Measurements from ENCODE around the gene RAB19.

Gene RAB19

DNA sequence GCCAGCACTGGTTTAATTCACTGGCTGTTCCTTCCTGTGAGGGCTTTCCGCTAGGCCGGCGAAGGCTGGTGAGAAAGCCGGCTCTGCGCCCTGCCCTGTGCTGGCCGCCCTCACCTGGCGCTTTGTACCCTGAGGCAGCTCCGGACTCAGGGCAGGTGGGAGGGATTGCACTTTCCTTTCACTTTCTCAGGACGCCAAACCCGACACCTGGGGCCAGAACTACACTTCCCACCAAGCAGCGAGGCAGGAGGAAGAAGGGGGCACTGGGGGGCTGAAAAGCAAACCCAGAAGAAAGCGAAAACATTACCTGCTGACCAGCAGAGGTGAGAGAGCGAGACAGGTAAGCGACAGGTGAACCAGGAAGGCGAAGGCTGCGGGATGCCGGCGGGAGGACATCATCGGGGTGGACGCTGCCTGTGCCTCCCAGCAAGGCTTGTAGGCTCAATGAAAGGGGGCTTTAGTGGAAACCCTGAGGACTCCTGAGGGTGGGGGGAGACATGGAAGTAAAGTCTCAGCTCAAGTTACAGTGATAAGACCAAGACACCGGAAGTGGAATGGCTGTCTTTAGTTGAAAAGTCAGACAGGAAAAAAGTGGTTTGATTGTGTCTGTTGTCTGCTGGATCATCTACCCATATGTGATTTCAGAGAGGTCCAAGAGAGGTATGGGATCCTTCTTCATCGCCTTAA is at the start of gene RAB19:
Gene RAB19 (plus strand): TSS at position 181 of the 687 bp plus-strand sequence. CDS start 3,589 bp downstream, outside the sequence.
- DNase-seq (ENCODE audit: low spot score in 2 of 2) (peak; percentile 9 to 60), ATAC-seq (peak; percentile 77)
- H3K9me3 Mint-ChIP-seq = no peaks in the 10 kb centered on the region
- peaks cover 27% of the 10 kb centered on the region for H3K4me1 Mint-ChIP-seq
- H3K36me3 Mint-ChIP-seq = peaks cover 11% of the 10 kb centered on the region
- H3K27ac Mint-ChIP-seq = peak within 1 kb of the TSS; percentile 97
- peak within 1 kb of the TSS; percentile 88 for H3K4me3 Mint-ChIP-seq

DNA sequence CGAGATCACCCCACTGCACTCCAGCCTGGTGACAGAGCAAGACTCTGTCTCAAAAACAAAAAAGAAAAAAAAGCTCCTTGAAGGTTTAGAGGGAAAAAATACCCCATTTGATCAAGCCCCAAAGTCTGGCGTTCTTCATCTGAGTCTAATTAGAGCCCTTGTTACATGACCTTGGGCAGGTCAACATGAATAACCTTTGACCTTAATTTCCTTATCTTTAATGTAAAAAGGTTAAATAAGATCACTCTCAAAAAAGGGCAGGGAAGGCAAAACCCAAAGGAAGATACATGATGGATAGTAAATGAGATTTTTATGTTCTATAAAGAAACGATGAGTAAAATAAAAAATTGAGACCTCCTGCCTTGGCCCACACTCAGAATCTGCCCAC is 45.8 kb upstream of the RAB19 start:
- Mint-ChIP-seq H3K27ac (peak overlapping the region; percentile 96), H3K4me3 (peak overlapping the region; percentile 75)

DNA sequence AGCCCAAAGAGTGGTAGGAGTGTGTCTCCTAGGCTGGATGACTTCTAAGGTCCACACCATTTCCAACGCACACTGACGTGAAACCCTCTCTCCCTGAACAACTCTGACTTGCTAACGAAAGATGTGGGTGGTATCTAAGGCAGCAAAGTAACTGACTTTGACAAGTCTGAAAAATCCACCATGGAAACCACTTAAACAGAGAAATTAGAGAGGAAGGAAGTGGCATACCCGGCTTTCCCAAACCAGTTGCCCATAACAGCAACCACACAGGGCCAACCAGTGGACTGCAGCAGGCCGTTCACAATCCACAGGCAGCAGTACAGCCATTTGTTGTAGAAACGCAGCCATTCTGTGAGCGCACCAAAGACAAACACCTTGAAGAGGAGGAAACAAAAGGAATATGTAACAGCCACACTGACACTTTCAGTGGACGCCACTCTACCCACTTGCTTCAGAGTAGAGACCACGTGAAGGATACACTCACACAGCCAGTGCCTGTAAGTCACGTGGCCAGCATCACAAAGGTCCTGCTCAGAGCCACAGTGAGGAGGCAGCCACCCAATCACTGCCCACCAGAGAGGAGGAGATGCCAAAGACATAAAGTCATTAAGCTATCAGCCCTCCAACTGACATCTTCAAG is 45.3 kb upstream of the RAB19 start:
- ATAC-seq (peak; percentile 88), DNase-seq (ENCODE audit: low spot score in 2 of 2) (peak; percentile 30 to 67)
- Mint-ChIP-seq H3K4me3 (peak overlapping the region; percentile 75), H3K36me3 (peaks cover 78% of the 10 kb centered on the region), H3K4me1 (peaks cover 34% of the 10 kb centered on the region), H3K9me3 (no peaks in the 10 kb centered on the region), H3K27ac (peak overlapping the region; percentile 96)

More for the DNA sequence above, 45.8 kb upstream of the RAB19 start:
- H3K9me3 Mint-ChIP-seq = no peaks in the 10 kb centered on the region
- peaks cover 34% of the 10 kb centered on the region for H3K4me1 Mint-ChIP-seq
- DNase-seq (ENCODE audit: low spot score in 2 of 2) (no peak), ATAC-seq (no peak)
- peaks cover 82% of the 10 kb centered on the region for H3K36me3 Mint-ChIP-seq

GRCh38 chr7:140360697-140361229 is 43.1 kb upstream of the RAB19 start:
- peak; percentile 44 for ATAC-seq

GRCh38 chr7:140364819-140365218 is 39.0 kb upstream of the RAB19 start:
- Mint-ChIP-seq H3K27ac (no peak overlapping the region), H3K36me3 (peaks cover 78% of the 10 kb centered on the region), H3K4me3 (no peak overlapping the region), H3K4me1 (peaks cover 14% of the 10 kb centered on the region), H3K9me3 (no peaks in the 10 kb centered on the region)
- ATAC-seq (no peak), DNase-seq (ENCODE audit: low spot score in 2 of 2) (no peak)

More at GRCh38 chr7:140360697-140361229, 43.1 kb upstream of the RAB19 start:
- H3K36me3 Mint-ChIP-seq = peaks cover 78% of the 10 kb centered on the region
- no peak for DNase-seq (ENCODE audit: low spot score in 2 of 2)
- peak overlapping the region; percentile 96 for H3K27ac Mint-ChIP-seq
- H3K9me3 Mint-ChIP-seq = no peaks in the 10 kb centered on the region
- H3K4me3 Mint-ChIP-seq = peak overlapping the region; percentile 21
- H3K4me1 Mint-ChIP-seq = peaks cover 34% of the 10 kb centered on the region

DNA sequence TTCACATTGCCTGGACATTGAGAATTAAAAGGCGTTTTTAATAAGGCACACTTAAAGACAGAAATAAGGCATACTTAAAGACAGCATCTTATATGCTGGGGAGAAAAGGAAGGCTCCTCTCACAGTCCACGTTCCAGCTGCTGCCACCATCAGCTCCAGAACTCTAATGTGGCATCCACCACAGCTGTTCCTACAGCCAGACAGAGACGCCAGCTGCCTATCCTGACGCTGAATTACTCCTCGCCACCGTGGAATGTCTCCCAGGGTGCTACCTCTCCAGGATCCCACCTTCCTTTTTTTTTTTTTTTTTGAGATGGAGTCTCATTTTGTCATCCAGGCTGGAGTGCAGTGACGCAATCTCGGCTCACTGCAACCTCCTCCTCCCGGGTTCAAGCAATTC is 36.3 kb upstream of the RAB19 start:
- DNase-seq (ENCODE audit: low spot score in 2 of 2) (no peak), ATAC-seq (no peak)
- Mint-ChIP-seq H3K4me1 (no peaks in the 10 kb centered on the region), H3K36me3 (peaks cover 81% of the 10 kb centered on the region), H3K9me3 (no peaks in the 10 kb centered on the region), H3K27ac (no peak overlapping the region), H3K4me3 (no peak overlapping the region)

GRCh38 chr7:140369294-140369693 is 34.6 kb upstream of the RAB19 start:
- H3K4me1 Mint-ChIP-seq = no peaks in the 10 kb centered on the region
- peaks cover 90% of the 10 kb centered on the region for H3K36me3 Mint-ChIP-seq
- DNase-seq (ENCODE audit: low spot score in 2 of 2) = no peak
- H3K4me3 Mint-ChIP-seq = no peak overlapping the region
- no peaks in the 10 kb centered on the region for H3K9me3 Mint-ChIP-seq
- no peak overlapping the region for H3K27ac Mint-ChIP-seq
- ATAC-seq = no peak

DNA sequence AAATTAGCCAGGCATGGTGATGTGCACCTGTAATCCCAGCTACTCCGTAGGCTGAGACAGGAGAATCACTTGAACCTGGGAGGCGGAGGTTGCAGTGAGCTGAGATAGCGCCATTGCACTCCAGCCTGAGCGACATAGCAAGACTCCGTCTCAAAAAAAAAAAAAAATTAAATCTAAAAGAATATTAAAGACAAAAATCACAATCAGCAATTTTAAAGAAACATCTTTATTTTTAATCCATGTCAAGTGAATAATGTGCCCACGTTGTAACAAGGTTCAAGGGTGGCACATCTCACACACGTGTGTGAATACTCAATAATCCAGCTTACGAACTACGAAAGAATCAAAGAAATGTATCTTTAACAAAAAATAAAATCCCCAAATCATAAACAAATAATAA is 28.5 kb upstream of the RAB19 start:
- H3K36me3 Mint-ChIP-seq = peaks cover 92% of the 10 kb centered on the region
- H3K9me3 Mint-ChIP-seq = no peaks in the 10 kb centered on the region
- ATAC-seq (no peak), DNase-seq (ENCODE audit: low spot score in 2 of 2) (no peak)
- H3K4me3 Mint-ChIP-seq = peak overlapping the region; percentile 66
- peak overlapping the region; percentile 98 for H3K27ac Mint-ChIP-seq
- peaks cover 18% of the 10 kb centered on the region for H3K4me1 Mint-ChIP-seq

DNA sequence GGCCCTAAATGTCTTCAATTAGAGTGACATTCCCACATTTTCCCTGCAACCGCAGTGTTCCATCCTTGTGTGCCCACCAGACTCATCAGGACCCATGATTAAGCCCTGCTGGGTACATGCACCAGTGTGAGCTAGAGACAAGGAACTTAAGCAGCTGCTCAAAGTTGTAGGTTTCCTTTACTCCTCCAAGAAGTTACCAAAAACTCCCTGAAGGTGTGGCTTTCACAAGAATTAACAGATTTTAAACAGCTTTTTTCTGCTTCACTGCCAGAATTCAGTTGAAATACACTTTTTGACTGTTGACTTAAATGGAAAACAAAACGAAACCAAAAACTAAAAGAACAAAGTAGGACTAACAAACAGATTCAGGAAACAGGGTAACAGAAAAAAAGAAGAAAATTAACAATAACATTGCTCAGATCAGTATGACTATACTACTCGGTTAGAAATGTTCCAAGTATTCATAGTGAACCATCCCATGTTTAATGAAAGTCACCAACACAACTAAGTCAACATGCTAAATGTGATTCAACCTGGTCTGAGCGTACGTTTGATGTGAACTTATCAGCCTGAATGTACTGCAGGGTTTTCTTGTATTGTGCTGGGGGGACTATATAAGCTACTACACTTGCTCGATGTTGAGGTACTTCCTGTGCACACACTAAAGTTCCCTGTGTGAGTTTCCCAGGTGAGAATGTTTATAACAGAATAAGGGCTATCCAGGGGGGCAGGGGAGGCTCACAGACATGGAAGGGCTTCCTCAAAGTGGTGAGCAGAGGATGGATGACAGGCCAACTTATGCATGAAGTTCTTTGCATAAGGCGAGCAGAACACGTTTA is 27.7 kb upstream of the RAB19 start:
- peak overlapping the region; percentile 98 for H3K27ac Mint-ChIP-seq
- H3K9me3 Mint-ChIP-seq = no peaks in the 10 kb centered on the region
- ATAC-seq (peak; percentile 98), DNase-seq (ENCODE audit: low spot score in 2 of 2) (peak in 1 of 2 donors; percentile 71)
- H3K4me1 Mint-ChIP-seq = peaks cover 18% of the 10 kb centered on the region
- peak overlapping the region; percentile 66 for H3K4me3 Mint-ChIP-seq
- H3K36me3 Mint-ChIP-seq = peaks cover 98% of the 10 kb centered on the region

- Mint-ChIP-seq H3K4me1 (peaks cover 19% of the 10 kb centered on the region), H3K36me3 (peaks cover 71% of the 10 kb centered on the region), H3K4me3 (no peak overlapping the region), H3K27ac (peak overlapping the region; percentile 75), H3K9me3 (no peaks in the 10 kb centered on the region)
- DNase-seq (ENCODE audit: low spot score in 2 of 2) (no peak), ATAC-seq (no peak)
Measured at GRCh38 chr7:140383954-140384713, 19.7 kb upstream of the RAB19 start.

GRCh38 chr7:140384894-140385545 is 18.8 kb upstream of the RAB19 start:
- no peaks in the 10 kb centered on the region for H3K9me3 Mint-ChIP-seq
- no peak overlapping the region for H3K4me3 Mint-ChIP-seq
- H3K27ac Mint-ChIP-seq = peak overlapping the region; percentile 75
- ATAC-seq = no peak
- no peak for DNase-seq (ENCODE audit: low spot score in 2 of 2)
- H3K4me1 Mint-ChIP-seq = peaks cover 19% of the 10 kb centered on the region
- peaks cover 62% of the 10 kb centered on the region for H3K36me3 Mint-ChIP-seq

- no peak overlapping the region for H3K27ac Mint-ChIP-seq
- no peaks in the 10 kb centered on the region for H3K9me3 Mint-ChIP-seq
- no peak for ATAC-seq
- H3K4me3 Mint-ChIP-seq = no peak overlapping the region
- peaks cover 19% of the 10 kb centered on the region for H3K36me3 Mint-ChIP-seq
- H3K4me1 Mint-ChIP-seq = peaks cover 13% of the 10 kb centered on the region
- no peak for DNase-seq (ENCODE audit: low spot score in 2 of 2)
Measured at GRCh38 chr7:140389445-140389844, 14.4 kb upstream of the RAB19 start.

- Mint-ChIP-seq H3K36me3 (peaks cover 15% of the 10 kb centered on the region), H3K4me1 (peaks cover 7% of the 10 kb centered on the region), H3K4me3 (no peak overlapping the region), H3K27ac (no peak overlapping the region), H3K9me3 (no peaks in the 10 kb centered on the region)
- DNase-seq (ENCODE audit: low spot score in 2 of 2) = no peak
- peak; percentile 22 for ATAC-seq
Measured at GRCh38 chr7:140390034-140390433, 13.8 kb upstream of the RAB19 start.

GRCh38 chr7:140390466-140391190 is 13.2 kb upstream of the RAB19 start:
- peaks cover under 1% of the 10 kb centered on the region for H3K4me1 Mint-ChIP-seq
- no peaks in the 10 kb centered on the region for H3K9me3 Mint-ChIP-seq
- no peak overlapping the region for H3K27ac Mint-ChIP-seq
- no peak overlapping the region for H3K4me3 Mint-ChIP-seq
- H3K36me3 Mint-ChIP-seq = peaks cover 10% of the 10 kb centered on the region
- DNase-seq (ENCODE audit: low spot score in 2 of 2) (no peak), ATAC-seq (peak; percentile 54)
